B cell (primary cell): ENCODE results near the gene TLDC2. TPM values are rescaled to one million over a fixed set of nuclear protein-coding genes. Genes with fewer than 3 reads are reported as not detected.
"Not testable (repeated sequence)": the region's sequence is repeated elsewhere in the genome, so short reads cannot be mapped to it uniquely, and the experiment has no call there.

Source experiments
- ATAC-seq: fragments of 200-7000 bp; cut with Tn5 transposase; one replicate; pipeline ENCODE4 v1.10.0; 2021; ENCODE audit warnings: low read depth, mild to moderate bottlenecking, moderate number of reproducible peaks, moderate library complexity
- CTCF ChIA-PET: fragments of 350-600 bp; sonication (Branson Sonifier 250); formaldehyde crosslinking; loops from one replicate; lab custom pipeline; 2021; ENCODE audit warnings: antibody characterized with exemption, inconsistent platforms; lab: Charles Lee
- POLR2A ChIA-PET: fragments of 350-600 bp; sonication (Branson Sonifier 250); formaldehyde crosslinking; loops from one replicate; lab custom pipeline; 2021; ENCODE audit warnings: antibody characterized with exemption; lab: Charles Lee
- DNase-seq: peaks from one replicate; pipeline ENCODE4 v3.0.0; 2013
- H2AFZ ChIP-seq: 2 replicates; pipeline ENCODE4 v1.6.1; 2012; ENCODE audit warnings: mild to moderate bottlenecking, low read depth, low read length; ENCODE audit not compliant: insufficient read depth, poor library complexity, severe bottlenecking
- H3K27ac ChIP-seq, 2 donors: 1 replicate in 1 of 2; 2 replicates in 1 of 2; pipeline ENCODE4 v1.5.1; 2012 to 2013; ENCODE audit warnings: low read length in 2 of 2, mild to moderate bottlenecking in 2 of 2, moderate library complexity in 1 of 2
- H3K27me3 ChIP-seq, 4 experiments: fragments of 200-600 bp in 1 of 4; sonication (generic) in 1 of 4; replicated peaks in 1 of 4; 1 replicate in 2 of 4; 2 replicates in 2 of 4; pipeline versions ENCODE4 v1.6.1 to v1.7.0; 2013 to 2016; ENCODE audit warnings: low read length in 3 of 4, mild to moderate bottlenecking in 2 of 4, mixed read lengths in 1 of 4, moderate library complexity in 1 of 4; ENCODE audit not compliant: insufficient read depth in 4 of 4, control insufficient read depth in 3 of 4; ENCODE audit errors: control extremely low read depth in 1 of 4
- H3K36me3 ChIP-seq, 2 experiments: replicated peaks in 1 of 2; 1 replicate in 1 of 2; 2 replicates in 1 of 2; pipeline versions ENCODE4 v1.6.1 to v1.7.1; 2013; ENCODE audit warnings: low read length in 1 of 2; ENCODE audit not compliant: insufficient read depth in 2 of 2, control insufficient read depth in 1 of 2; ENCODE audit errors: control extremely low read depth in 1 of 2, extremely low read depth in 1 of 2
- H3K4me1 ChIP-seq, 2 donors: fragments of 200-600 bp in 1 of 2; sonication (generic) in 1 of 2; 1 replicate in 1 of 2; 2 replicates in 1 of 2; pipeline versions ENCODE4 v1.5.1 to v1.6.1; 2013 to 2017; ENCODE audit warnings: low read length in 2 of 2; ENCODE audit not compliant: control insufficient read depth in 2 of 2, insufficient read depth in 2 of 2
- H3K4me2 ChIP-seq: replicated peaks from 2 replicates; pipeline ENCODE3; 2012; ENCODE audit warnings: mild to moderate bottlenecking, low read depth, low read length; ENCODE audit not compliant: poor library complexity, severe bottlenecking
- H3K4me3 ChIP-seq, 5 experiments: fragments of 200-600 bp in 1 of 5; sonication (generic) in 1 of 5; 1 replicate in 3 of 5; 2 replicates in 2 of 5; pipeline versions ENCODE4 v1.5.1 to v1.7.0; 2011 to 2016; ENCODE audit warnings: low read length in 4 of 5, mild to moderate bottlenecking in 4 of 5, low read depth in 2 of 5, control low read depth in 1 of 5, moderate library complexity in 1 of 5; ENCODE audit not compliant: insufficient read depth in 1 of 5; ENCODE audit errors: control extremely low read depth in 1 of 5, extremely low read depth in 1 of 5
- H3K79me2 ChIP-seq: fragments of 200-600 bp; sonication (generic); one replicate; pipeline ENCODE4 v1.6.0; 2016; ENCODE audit warnings: low read length; ENCODE audit not compliant: control insufficient read depth, insufficient read depth
- H3K9ac ChIP-seq: fragments of 200-600 bp; sonication (generic); 2 replicates; pipeline ENCODE4 v1.6.1; 2017; ENCODE audit warnings: mild to moderate bottlenecking, low read length, moderate library complexity
- H3K9me3 ChIP-seq, 3 donors: one replicate each; pipeline versions ENCODE4 v1.6.1 to v1.7.1; 2013; ENCODE audit warnings: low read length in 2 of 3; ENCODE audit not compliant: control insufficient read depth in 2 of 3, insufficient read depth in 1 of 3; ENCODE audit errors: control extremely low read depth in 1 of 3
- H4K20me1 ChIP-seq: 2 replicates; pipeline ENCODE4 v1.6.0; 2012; ENCODE audit warnings: mild to moderate bottlenecking, low read length; ENCODE audit not compliant: insufficient read depth, control insufficient read depth, poor library complexity, severe bottlenecking
- H3K27ac Mint-ChIP-seq: one replicate; pipeline ENCODE4 v1.8.0; 2021; ENCODE audit warnings: mixed read lengths
- H3K27me3 Mint-ChIP-seq: one replicate; pipeline ENCODE4 v1.8.0; 2021; ENCODE audit warnings: mixed read lengths
- H3K4me1 Mint-ChIP-seq: one replicate; pipeline ENCODE4 v1.8.0; 2021; ENCODE audit warnings: mixed read lengths
- H3K4me3 Mint-ChIP-seq: one replicate; pipeline ENCODE4 v1.8.0; 2021; ENCODE audit warnings: mixed read lengths
- H3K9me3 Mint-ChIP-seq: one replicate; pipeline ENCODE4 v1.8.0; 2022; ENCODE audit warnings: mixed read lengths; ENCODE audit not compliant: insufficient read depth
- CTCF ChIP-seq: fragments of 200-600 bp; IDR thresholded peaks from one replicate; pipeline ENCODE4 v1.8.0; 2022; ENCODE audit warnings: antibody characterized with exemption, mild to moderate bottlenecking
- EZH2 ChIP-seq: IDR thresholded peaks from 2 replicates; pipeline ENCODE4 v1.6.1; 2012; ENCODE audit warnings: borderline replicate concordance, low read depth, mild to moderate bottlenecking, moderate library complexity, low read length; ENCODE audit not compliant: insufficient read depth, poor library complexity, severe bottlenecking
- WGBS: methylation state at CpG from one replicate; pipeline ENCODE4 v1.1.5; 2013; ENCODE audit warnings: missing lambda C conversion rate; ENCODE audit not compliant: insufficient coverage; 5-methylcytosine and 5-hydroxymethylcytosine counted together
- intact Hi-C: fragments of 100-400 bp; cut with micrococcal nuclease; formaldehyde crosslinking; loops from one replicate; pipeline ENCODE4 v1.10.0; 2022
- polyA plus RNA-seq: library from polyadenylated mRNA; depleted of rRNA; stranded (reverse); fragments of >200 nt; gene quantifications from 2 replicates; pipeline ENCODE4 v1.2.3, GENCODE V29; 2012
- total RNA-seq, 2 donors: library from RNA; stranded (reverse); fragments of 120-200 nt in 1 of 2; gene quantifications; 1 replicate in 1 of 2; 2 replicates in 1 of 2; pipeline versions ENCODE4 v1.2.3 to v1.2.4, GENCODE V29; 2013 to 2022

The TLDC2 gene
- total and polyA plus RNA-seq, 2 donors (not counting 1 experiment from before 2014, with no cell fraction given): 0.13 TPM; not detected in 1

DNA sequence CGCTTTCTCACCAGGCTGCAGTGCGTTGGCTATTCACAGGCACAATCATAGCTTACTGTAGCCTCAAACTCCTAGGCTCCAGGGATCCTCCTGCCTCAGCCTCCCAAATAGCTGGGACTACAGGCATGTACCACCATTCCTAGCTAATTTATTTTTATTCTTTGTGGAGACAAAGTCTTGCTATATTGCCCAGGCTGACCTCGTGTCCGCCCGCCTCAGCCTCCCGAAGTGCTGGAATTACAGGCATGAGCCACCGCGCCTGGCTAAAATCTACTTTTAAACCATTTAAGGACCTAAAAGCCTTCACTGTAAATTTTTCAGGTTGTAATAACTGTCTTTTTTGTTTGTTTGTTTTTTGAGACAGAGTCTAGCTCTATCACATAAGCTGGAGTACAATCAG lies 60.4 kb downstream of the TLDC2 start:
- Histone ChIP-seq H3K27ac (no peak overlapping the region), H3K79me2 (no peaks in the 10 kb centered on the region), H3K4me3 (no peak overlapping the region), H2AFZ (no peak overlapping the region), H3K4me1 (no peaks in the 10 kb centered on the region), H3K9me3 (no peaks in the 10 kb centered on the region), H3K36me3 (peaks cover 10 to 16% of the 10 kb centered on the region in 2 experiments), H3K9ac (no peak overlapping the region), H3K27me3 (no peaks in the 10 kb centered on the region), H4K20me1 (no peaks in the 10 kb centered on the region), H3K4me2 (no peak overlapping the region)
- Mint-ChIP-seq H3K27ac (no peak overlapping the region), H3K4me3 (no peak overlapping the region), H3K27me3 (no peaks in the 10 kb centered on the region), H3K4me1 (no peaks in the 10 kb centered on the region), H3K9me3 (no peaks in the 10 kb centered on the region)
- DNase-seq: no peak
- ChIA-PET CTCF (interaction anchor here (0.7 to 2.7 kb wide), 2 partner anchors 19 to 146 kb away, joined by 3 to 10 read pairs; no protein-coding TSS in a partner anchor), POLR2A (interaction anchor here (0.6 kb wide), 1 partner anchor 122 kb away, joined by 3 read pairs; no protein-coding TSS in a partner anchor)
- intact Hi-C loops: no loop called here
- TF ChIP-seq EZH2: no peak
- TF ChIP-seq CTCF: no peak
- WGBS: no CpG with 5 or more reads among the region's 8 CpGs
- no peak for ATAC-seq

DNA sequence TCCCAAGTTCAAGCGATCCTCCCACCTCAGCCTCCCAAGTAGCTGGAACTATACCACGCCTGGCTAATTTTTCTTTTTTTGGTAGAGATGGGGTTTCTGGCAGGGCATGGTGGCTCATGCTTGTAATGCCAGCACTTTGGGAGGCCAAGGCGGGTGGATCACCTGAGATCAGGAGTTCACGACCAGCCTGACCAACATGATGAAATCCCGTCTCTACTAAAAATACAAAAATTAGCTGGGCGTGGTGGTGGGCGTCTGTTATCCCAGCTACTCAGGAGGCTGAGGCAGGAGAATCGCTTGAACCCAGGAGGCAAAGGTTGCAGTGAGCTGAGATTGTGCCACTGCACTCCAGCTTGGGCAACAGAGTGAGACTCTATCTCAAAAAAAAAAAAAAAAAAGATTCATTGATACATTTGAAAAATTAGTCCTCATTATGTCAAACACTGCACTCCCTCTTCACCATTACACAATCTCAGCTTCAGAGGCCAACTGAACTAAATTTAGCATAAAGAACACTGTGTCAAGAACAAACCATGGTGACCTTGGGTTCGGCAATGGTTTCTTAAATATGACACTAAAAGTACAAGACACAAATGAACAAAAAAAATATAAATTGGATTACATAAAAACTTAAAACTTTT lies 60.9 kb downstream of the TLDC2 start:
- H4K20me1 ChIP-seq, POLR2A ChIA-PET, H3K27me3 Mint-ChIP-seq, H3K79me2 ChIP-seq, H2AFZ ChIP-seq, H3K4me1 ChIP-seq, H3K9me3 Mint-ChIP-seq, H3K4me2 ChIP-seq, DNase-seq, ATAC-seq, H3K27ac ChIP-seq, H3K4me1 Mint-ChIP-seq, H3K9ac ChIP-seq, H3K27ac Mint-ChIP-seq, intact Hi-C loops, H3K9me3 ChIP-seq, H3K27me3 ChIP-seq, H3K4me3 ChIP-seq, H3K4me3 Mint-ChIP-seq: not testable (repeated sequence)
- WGBS: 98% methylated on average over 6 of the region's 9 CpGs
- peaks cover 10 to 16% of the 10 kb centered on the region in 2 experiments for H3K36me3 ChIP-seq
- CTCF ChIA-PET: interaction anchor here (0.7 to 2.7 kb wide), 2 partner anchors 20 to 146 kb away, joined by 3 to 10 read pairs; no protein-coding TSS in a partner anchor
